Mucosa of gallbladder (tissue), 1 donor: Measurements from ENCODE around the gene ARHGEF19. TPM values are rescaled to one million over a fixed set of nuclear protein-coding genes. Genes with fewer than 3 reads are reported as not detected.
"Not testable (repeated sequence)": the region's sequence is repeated elsewhere in the genome, so short reads cannot be mapped to it uniquely, and the experiment has no call there.

Source experiments
- DNase-seq: peaks from one replicate; pipeline ENCODE4 v3.0.0-alpha.2; 2020; ENCODE audit warnings: low spot score
- total RNA-seq: library from RNA; stranded (reverse); gene quantifications from one replicate; pipeline ENCODE4 v1.2.1, GENCODE V29; 2021
- donor health status: DM: no; HTN: no; CAD: no.

Gene ARHGEF19
- total RNA-seq, 1 donor from 2014 or later, result 6.4 TPM

GRCh38 chr1:16166117-16166516 is 46.3 kb downstream of the ARHGEF19 start:
- DNase-seq, result no peak

- no peak for DNase-seq
Measured at GRCh38 chr1:16165548-16165947, 46.9 kb downstream of the ARHGEF19 start.

DNA sequence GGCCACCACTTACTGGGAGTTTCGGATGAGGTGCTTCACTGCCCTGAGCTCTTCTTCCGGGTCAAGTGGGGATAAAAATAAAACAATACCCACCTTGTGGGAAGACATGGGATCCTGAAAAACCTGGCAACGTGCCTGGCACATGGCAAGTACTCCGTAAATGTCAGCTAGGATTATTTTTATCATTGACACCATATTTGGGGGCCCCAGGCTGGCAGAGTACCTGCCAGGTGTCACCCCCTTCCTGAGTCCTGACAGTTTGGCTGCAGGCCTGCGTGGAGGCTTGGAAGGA is 47.4 kb downstream of the ARHGEF19 start:
- DNase-seq, result no peak

DNA sequence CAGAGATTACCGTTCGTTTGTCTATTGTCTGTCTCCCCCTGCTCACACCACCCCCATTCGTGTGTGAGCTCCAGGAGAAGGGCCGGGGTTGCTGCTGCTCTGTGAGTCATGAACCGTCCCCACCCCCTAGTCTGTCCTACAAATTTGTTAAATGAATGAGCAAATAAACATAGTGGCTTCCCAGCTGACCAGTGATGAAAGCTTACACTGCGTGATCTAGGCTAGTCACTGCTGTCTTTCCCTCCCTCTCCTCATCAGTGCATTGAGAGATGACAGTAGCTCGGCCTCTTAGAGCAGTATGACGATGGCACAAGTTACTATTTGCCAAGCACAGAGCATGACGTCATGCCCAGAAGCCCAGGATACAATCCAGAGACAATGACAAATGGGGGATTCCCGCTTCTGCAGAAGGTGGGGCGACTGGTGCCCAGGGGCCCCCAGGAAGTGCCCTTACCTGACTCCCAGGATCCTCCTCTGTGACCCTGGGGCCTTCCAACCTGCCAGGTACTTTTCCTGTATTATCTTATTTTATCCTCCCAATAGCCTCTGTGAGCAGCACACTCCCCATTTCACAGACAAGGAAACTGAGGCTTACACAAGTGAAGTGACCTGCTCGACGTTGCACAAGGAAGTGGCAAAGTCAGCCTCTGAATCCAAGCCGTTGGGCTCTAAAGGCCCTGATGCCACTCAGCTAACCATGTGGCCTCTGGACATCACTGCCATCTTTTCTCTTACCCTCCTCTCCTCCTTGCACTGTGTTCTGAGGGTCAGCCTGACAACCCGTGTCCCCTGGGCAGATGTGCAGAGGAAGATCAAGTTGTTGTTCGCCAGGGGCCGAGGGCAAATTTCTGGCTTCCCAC is 48.0 kb downstream of the ARHGEF19 start:
- DNase-seq, result no peak

DNA sequence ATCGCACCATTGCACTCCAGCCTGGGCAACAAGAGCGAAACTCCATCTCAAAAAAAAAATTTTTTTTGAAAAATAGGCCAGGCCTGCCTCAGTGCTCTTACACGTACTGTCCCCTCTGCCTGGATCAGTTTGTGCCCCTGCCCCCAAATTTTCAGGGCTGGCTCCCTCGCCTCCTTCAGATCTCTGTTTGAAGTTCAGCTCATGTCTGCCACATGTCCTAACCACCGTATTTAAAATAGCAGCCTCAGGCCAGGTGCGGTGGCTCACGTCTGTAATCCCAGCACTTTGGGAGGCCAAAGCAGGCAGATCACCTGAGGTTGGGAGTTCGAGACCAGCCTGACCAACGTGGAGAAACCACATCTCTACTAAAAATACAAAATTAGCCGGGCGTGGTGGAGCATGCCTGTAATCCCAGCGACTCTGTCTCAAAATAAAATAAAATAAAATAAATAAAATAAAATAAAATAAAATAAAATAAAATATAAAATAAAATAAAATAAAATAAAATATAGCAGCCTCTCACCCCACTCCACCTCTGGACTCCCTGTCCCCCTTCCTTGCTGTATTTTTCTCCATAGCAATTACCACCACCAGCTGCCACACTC is 48.7 kb downstream of the ARHGEF19 start:
- DNase-seq, result not testable (repeated sequence)

DNA sequence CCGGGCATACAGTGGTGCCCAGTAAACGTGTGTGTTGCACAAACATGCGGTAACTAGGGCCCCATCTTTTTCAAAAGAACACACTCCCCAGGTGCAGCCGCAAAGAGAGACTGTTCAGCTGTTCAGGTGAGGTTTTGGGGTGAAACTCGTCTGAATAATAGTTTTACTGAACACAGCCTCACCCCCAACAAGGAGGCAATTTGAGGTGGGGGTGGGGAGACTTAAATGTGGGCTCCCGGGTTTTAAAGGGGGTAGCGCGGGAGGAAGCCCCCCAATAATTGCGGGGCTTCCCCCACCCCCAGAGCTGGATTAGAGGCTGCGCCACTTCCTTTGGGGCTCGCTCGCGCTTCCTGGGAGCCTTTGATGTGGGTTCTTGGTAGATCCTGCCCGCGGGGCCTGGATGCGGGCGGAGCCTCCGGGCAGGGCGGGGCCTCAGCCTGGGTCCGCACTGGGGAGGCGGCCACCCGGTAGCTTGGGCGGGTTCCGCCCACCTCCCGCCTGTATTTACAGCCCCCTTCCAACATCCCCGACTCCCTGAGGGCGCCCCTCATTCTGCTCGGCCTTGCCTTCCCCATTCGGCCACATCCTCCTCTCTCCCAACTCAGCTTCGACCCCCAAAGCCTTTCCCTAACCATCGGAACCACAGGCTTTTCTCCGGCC is 50.2 kb downstream of the ARHGEF19 start:
- DNase-seq, result no peak

DNA sequence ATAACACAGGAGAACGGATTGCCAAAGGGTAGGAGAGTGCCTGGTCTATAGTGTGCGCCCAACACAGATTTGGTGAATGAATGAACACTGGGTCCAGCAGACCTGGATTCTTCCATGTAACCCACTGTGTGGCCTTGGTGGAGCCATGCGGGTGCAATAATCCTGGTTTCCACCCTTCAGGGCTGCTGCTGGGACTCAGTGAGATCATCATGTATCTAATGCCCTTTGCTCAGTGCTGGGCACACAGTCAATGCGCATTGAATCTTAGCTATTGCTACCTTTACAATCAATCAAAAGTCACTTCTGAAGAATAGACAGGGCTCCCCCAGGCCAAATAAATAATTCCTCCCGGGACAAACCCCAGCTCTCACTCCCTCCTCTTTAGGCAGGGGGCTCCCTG is 50.7 kb downstream of the ARHGEF19 start:
- DNase-seq, result no peak

DNA sequence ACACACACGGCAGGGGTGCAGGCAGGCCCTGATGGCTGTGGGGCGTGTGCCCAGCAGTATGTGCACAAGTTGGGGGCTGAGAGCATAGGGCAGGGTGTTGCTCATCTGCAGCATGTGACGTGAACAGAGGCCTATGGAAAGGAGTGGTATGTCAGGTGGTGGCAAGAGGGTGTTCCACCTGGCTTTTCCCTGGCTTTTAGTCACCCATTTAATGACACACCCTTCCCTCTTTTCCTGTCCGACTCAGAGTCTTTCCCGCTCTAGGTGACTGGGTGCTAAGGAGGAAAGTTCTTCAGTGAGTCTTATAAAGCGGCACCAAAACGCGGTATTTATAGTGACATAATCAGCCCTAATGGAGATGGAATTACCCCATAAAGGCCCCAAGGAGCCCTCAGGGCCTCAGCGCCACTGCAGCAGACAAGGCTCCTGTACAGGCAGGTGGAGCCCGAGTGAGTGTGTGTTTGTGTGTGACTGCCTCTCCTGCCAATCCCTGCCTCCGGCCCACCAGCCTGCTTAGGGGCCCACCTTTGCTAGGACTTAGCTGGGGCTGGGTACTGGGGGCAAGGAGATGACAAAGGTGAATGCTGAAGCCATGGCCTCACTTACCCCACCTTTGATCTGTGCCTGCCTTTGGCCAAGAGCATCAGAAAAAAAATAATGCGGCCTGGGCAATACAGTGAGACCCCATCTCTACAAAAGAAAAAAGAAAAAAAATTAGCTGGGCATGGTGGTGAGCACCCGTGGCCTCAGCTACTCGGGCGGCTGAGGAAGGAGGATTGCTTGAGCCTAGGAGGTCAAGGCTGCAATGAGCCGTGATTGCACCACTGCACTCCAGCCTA is 53.2 kb downstream of the ARHGEF19 start:
- no peak for DNase-seq

DNA sequence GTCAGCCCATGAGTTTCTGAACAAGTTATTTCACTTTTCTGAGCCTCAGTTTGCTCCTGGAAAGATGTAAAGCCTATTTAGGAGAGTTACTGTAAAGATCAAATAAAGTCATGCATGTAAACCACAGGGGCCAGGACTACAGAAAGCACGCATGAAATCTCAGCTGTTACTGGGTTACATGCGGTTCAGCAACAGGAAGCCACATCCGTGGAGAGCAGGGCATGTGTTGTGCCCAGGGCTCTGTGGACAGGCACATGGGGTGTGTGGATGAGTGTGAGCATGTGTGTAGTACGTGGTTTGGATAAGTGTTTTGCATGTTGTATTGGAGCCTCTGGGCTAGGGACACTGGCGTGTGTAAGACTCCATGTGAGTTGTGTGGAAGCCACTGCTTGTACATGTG is 54.4 kb downstream of the ARHGEF19 start:
- DNase-seq, result no peak

- DNase-seq, result no peak
Measured at GRCh38 chr1:16156848-16157495, 55.5 kb downstream of the ARHGEF19 start.

- DNase-seq, result peak; percentile 92
Measured at GRCh38 chr1:16155537-16156410, 56.7 kb downstream of the ARHGEF19 start, which contains the start of gene EPHA2. Gene EPHA2 (minus strand): TSS chr1:16156069. CDS start chr1:16155932, 137 bp downstream.

- no peak for DNase-seq
Measured at GRCh38 chr1:16153999-16154673, 58.3 kb downstream of the ARHGEF19 start.

- no peak for DNase-seq
Measured at GRCh38 chr1:16153096-16153998, 59.1 kb downstream of the ARHGEF19 start.

GRCh38 chr1:16152481-16153087 is 59.9 kb downstream of the ARHGEF19 start:
- no peak for DNase-seq

DNA sequence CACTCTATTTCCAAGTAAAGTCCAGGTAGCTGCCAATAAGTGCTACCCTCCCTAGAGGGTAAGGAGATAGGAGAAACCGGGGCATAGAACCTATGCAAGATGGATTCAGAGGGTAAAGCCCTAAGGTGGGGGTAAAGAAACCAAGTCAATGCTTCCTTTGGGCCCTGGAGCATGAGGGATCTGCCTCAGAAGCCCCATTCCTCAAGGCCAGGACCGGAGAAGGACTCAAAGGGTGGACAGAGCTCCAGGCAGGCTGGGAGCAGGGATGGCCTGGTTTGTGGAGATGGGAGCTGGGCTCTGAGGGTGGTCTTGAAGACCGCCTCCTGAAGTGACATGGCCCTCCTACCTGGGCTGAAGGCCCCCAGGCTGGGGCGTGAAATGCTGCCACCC is 60.5 kb downstream of the ARHGEF19 start:
- no peak for DNase-seq

GRCh38 chr1:16151196-16151994 is 61.1 kb downstream of the ARHGEF19 start:
- no peak for DNase-seq

DNA sequence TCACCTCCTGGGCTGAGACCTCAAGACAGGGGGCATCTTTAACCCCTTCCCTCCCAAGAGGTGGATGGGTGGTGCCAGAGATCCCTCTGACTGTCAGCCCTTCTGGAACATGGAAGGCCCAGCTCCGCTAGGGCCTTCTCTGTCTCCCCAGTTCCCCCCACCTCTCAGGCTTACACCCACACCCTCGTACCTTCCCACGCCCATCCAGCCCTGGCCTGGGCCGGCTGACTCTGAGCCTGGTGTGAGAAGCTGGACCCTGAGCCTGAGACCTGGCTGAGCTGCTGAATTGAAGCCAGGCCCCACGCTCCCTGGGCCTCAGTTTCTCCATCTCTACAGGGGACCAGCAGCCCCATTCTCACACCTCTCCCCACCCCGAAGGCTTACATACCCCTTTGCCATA is 61.9 kb downstream of the ARHGEF19 start:
- no peak for DNase-seq
